ENCODE measurements around the gene DGKB. TPM values are rescaled to one million over a fixed set of nuclear protein-coding genes. Genes with fewer than 3 reads are reported as not detected.
"Not testable (repeated sequence)": the region's sequence is repeated elsewhere in the genome, so short reads cannot be mapped to it uniquely, and the experiment has no call there.

DGKB gene
- total and polyA plus RNA-seq, 12 donors: 0.07 to 5.8 (median 1.5) TPM; not detected in 3

DNA sequence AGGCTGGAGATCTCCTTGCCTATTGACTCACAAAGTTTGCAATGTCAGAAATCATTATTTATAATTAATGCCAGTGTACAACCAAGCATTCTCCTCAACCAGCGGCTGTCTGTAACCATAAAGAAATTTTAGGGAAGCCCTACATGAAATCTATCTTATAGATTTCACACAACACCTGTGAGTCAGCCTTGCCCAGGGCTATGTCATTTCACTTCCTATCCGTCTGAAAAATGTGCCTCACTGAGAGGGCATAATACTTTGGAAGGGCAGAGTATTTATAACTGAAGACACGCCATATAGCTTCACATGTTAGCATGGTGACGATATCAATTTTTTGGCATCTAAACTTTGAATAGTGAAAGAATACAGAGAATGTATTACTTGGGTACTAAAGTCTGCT lies 616.5 kb downstream of the DGKB start:
- no peak overlapping the region for H3K4me3 ChIP-seq

GRCh38 chr7:14279065-14279871 lies 623.3 kb downstream of the DGKB start:
- H3K9me3 ChIP-seq (replicated peaks in 1 of 3); H3K4me1 ChIP-seq (replicated peaks in 1 of 2); DNase-seq; H3K36me3 ChIP-seq (replicated peaks in 1 of 2); H3K27me3 ChIP-seq; H3K4me3 ChIP-seq; H3K27ac ChIP-seq; intact Hi-C loops (cut with DNase I): not testable (repeated sequence)
- WGBS, 4 donors: 53 to 82% (median 57%) methylated on average over 10 to 21 of the region's 21 CpGs

More for the DNA sequence above, 616.5 kb downstream of the DGKB start:
- 61 to 69% (median 62%) methylated on average over 4 of the region's 4 CpGs for WGBS, 4 donors
- Histone ChIP-seq H3K4me1 (replicated peaks in 1 of 2) (no peaks in the 10 kb centered on the region), H3K36me3 (replicated peaks in 1 of 2) (no peaks in the 10 kb centered on the region), H3K9me3 (replicated peaks in 1 of 3) (no peaks in the 10 kb centered on the region), H3K27ac (no peak overlapping the region), H3K27me3 (no peaks in the 10 kb centered on the region)
- no peak for TF ChIP-seq POLR2A (IDR thresholded peaks at IDR 0.05)
- TF ChIP-seq, protein P1, sequence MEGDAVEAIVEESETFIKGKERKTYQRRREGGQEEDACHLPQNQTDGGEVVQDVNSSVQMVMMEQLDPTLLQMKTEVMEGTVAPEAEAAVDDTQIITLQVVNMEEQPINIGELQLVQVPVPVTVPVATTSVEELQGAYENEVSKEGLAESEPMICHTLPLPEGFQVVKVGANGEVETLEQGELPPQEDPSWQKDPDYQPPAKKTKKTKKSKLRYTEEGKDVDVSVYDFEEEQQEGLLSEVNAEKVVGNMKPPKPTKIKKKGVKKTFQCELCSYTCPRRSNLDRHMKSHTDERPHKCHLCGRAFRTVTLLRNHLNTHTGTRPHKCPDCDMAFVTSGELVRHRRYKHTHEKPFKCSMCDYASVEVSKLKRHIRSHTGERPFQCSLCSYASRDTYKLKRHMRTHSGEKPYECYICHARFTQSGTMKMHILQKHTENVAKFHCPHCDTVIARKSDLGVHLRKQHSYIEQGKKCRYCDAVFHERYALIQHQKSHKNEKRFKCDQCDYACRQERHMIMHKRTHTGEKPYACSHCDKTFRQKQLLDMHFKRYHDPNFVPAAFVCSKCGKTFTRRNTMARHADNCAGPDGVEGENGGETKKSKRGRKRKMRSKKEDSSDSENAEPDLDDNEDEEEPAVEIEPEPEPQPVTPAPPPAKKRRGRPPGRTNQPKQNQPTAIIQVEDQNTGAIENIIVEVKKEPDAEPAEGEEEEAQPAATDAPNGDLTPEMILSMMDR (IDR thresholded peaks at IDR 0.05): no peak
- no peak for DNase-seq
- intact Hi-C loops (cut with DNase I): no loop called here

GRCh38 chr7:14275356-14275755 lies 627.2 kb downstream of the DGKB start:
- no peaks in the 10 kb centered on the region for H3K4me1 ChIP-seq (replicated peaks in 1 of 2)
- no peak overlapping the region for H3K27ac ChIP-seq
- DNase-seq: no peak
- no peaks in the 10 kb centered on the region for H3K9me3 ChIP-seq (replicated peaks in 1 of 3)
- no peak for TF ChIP-seq POLR2A (IDR thresholded peaks at IDR 0.05)
- TF ChIP-seq, protein P1 (IDR thresholded peaks at IDR 0.05): no peak
- intact Hi-C loops (cut with DNase I): no loop called here
- H3K27me3 ChIP-seq: no peaks in the 10 kb centered on the region
- whole genome bisulfite sequencing, 4 donors: 86 to 99% (median 92%) methylated on average over 2 of the region's 2 CpGs
- H3K4me3 ChIP-seq: no peak overlapping the region
- no peaks in the 10 kb centered on the region for H3K36me3 ChIP-seq (replicated peaks in 1 of 2)

DNA sequence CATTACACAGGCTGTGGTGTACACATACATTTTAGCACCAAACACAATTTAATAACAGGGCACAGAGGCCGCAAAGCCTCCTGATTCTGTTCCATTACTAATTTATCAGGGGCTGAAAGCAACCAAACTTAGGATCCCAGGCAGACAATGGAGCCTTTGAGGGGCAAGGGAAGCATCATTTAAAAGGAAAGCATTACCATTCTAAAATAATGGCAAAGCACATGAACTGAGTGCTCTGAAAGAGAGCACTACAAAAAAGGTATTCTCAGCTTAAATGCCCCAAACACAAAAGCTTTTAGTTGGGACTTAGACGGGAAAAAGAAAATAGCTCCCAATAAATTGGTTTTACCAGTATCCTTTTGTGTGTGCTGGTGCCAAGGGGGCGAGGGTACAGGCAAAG lies 631.1 kb downstream of the DGKB start:
- Histone ChIP-seq H3K4me1 (replicated peaks in 1 of 2) (no peaks in the 10 kb centered on the region), H3K27me3 (no peaks in the 10 kb centered on the region), H3K9me3 (replicated peaks in 1 of 3) (no peaks in the 10 kb centered on the region), H3K36me3 (replicated peaks in 1 of 2) (no peaks in the 10 kb centered on the region), H3K27ac (no peak overlapping the region), H3K4me3 (no peak overlapping the region)
- DNase-seq: no peak
- 85 to 91% (median 87%) methylated on average over 3 of the region's 3 CpGs for WGBS, 4 donors
- intact Hi-C loops (cut with DNase I): no loop called here
- TF ChIP-seq POLR2A (IDR thresholded peaks at IDR 0.05): no peak
- TF ChIP-seq, protein P1 (IDR thresholded peaks at IDR 0.05): no peak

DNA sequence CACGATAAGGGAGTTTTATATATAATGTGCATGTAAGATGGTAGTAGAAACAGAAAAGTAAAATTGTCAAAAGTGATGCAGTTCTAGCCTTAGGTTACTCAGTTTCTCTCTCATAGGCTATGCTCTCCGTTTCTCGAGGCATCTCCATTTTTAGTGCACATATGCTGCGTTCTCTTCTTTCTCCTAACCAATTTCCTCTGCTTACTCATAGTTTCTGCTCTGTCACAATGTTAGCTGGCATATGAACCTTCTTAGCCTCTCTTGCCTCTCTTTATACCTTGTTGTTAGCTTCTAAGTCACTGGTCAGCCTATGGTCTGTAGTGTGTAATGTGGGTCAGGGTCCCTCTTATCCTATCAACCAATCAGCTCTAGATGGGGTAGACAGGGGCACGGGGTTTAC lies 632.5 kb downstream of the DGKB start:
- no peaks in the 10 kb centered on the region for H3K27me3 ChIP-seq
- H3K27ac ChIP-seq: no peak overlapping the region
- no peaks in the 10 kb centered on the region for H3K9me3 ChIP-seq (replicated peaks in 1 of 3)
- WGBS, 4 donors: 72 to 82% (median 77%) methylated on average over 5 of the region's 5 CpGs
- no peaks in the 10 kb centered on the region for H3K4me1 ChIP-seq (replicated peaks in 1 of 2)
- intact Hi-C loops (cut with DNase I): no loop called here
- no peaks in the 10 kb centered on the region for H3K36me3 ChIP-seq (replicated peaks in 1 of 2)
- no peak overlapping the region for H3K4me3 ChIP-seq
- no peak for DNase-seq
- TF ChIP-seq, protein P1 (IDR thresholded peaks at IDR 0.05): no peak

Measured in adrenal gland (tissue), 12 donors.